ENCODE measurements around the gene UVSSA. TPM values are rescaled to one million over a fixed set of nuclear protein-coding genes. Genes with fewer than 3 reads are reported as not detected.

UVSSA gene
- total and polyA plus RNA-seq, 9 of the 15 experiments (the other 6 are each of a cell fraction or from before 2014, with no cell fraction given) = 0.21 to 14.6 (median 3.3) TPM

DNA sequence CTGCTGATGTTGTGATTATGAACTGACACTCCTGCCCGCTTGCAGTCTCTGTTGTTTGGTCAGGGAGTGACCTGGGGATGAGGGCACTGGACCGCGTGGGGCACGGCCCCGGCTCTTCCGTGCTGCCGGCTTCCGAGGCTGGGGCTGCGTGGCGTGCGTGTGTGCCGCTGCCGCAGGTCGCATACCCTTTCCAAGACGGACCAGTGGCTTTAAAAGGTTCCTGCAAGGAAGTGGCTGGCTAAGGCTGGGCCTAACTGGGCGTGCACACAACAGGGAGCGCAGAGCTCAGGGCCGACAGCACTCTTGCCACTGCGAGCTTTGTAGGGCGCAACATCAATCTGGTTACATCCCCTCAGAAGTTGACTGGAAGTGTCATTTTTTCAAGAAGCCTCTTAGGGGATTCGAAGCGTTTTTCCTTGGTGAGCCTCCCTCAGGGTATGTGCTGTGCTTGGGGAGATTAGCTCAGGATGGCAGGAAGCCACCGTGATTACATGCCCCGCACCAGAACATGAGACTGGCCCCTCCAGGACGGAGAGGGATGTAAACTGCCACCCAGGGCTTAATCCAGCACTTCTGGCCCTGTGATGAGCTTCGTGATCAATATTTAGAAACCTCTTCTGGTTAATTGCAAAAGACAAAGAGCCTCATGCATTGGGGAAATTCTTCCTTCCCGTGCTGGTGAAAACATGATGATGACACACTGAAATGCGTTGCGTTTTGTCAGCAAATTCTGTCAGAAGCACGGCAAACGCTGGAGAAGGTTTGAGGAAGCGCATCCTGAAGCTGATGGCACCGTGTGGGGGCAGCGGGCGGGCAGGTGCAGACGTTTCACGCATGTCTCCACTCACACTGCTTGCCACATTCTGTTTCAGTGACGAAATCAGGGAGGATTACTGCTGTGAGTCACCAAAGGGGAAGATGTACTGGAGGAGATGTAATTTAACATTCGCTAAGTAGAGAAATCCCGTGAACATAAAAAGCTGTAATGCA lies 46.2 kb upstream of the UVSSA start:
- H3K36me3 ChIP-seq (ENCODE audit: control insufficient read depth, insufficient read depth, low read length) = peaks cover 74% of the 10 kb centered on the region; the same call in 2 of the 3 replicates
- no peak for DNase-seq (ENCODE audit: extremely low read depth in 1 of 4, low spot score in 3 of 4)
- BruUV-seq (replicated peaks) = no TSS peak
- ATAC-seq = no peak
- FAIRE-seq = no peak
- peaks cover 89% of the 10 kb centered on the region for H3K79me2 ChIP-seq (ENCODE audit: control insufficient read depth, insufficient read depth, low read length)
- no peak overlapping the region for H3K4me3 ChIP-seq
- H3K4me1 ChIP-seq (replicated peaks in 1 of 2; ENCODE audit: control insufficient read depth in 2 of 2, insufficient read depth in 2 of 2, low read length in 2 of 2) = peaks cover 0 to 12% of the 10 kb centered on the region in 2 experiments; a peak in 4 of 5 replicates
- no peaks in the 10 kb centered on the region for H3K9me3 ChIP-seq (replicated peaks; ENCODE audit: control insufficient read depth, insufficient read depth, low read depth, low read length)
- in situ Hi-C loops (cut with MboI) = no loop called here
- no peak overlapping the region for H3K27ac ChIP-seq (ENCODE audit: extremely low read depth, low read depth, low read length)
- H3K27me3 ChIP-seq (ENCODE audit: control insufficient read depth in 2 of 2, insufficient read depth in 2 of 2, low read length in 2 of 2) = no peaks in the 10 kb centered on the region
- no peak overlapping the region for H3K4me2 ChIP-seq (ENCODE audit: insufficient read depth, low read length)
- POLR2A ChIA-PET = interaction anchor here (3.6 kb wide), 1 partner anchor 11 kb away, joined by 30 read pairs; the partner anchor contains the start of gene MAEA
- no peaks in the 10 kb centered on the region for H3K9me1 ChIP-seq (ENCODE audit: control insufficient read depth, insufficient read depth, low read length)
- WGBS (ENCODE audit: insufficient coverage, low coverage, missing lambda C conversion rate) = 93% methylated on average over 38 of the region's 40 CpGs
- no peaks in the 10 kb centered on the region; the same call in 1 of the 2 replicates for H4K20me1 ChIP-seq (replicated peaks; ENCODE audit: control insufficient read depth, insufficient read depth, low read length)
- H2AFZ ChIP-seq (ENCODE audit: low read depth, low read length) = no peak overlapping the region
- H3K9ac ChIP-seq (ENCODE audit: insufficient read depth in 1 of 2, low read depth in 2 of 2, low read length in 2 of 2) = 0 out of 4 replicates have a peak overlapping the region, but pooled peaks of 1 of the 2 experiments have one; percentile 12
- intact Hi-C loops (cut with micrococcal nuclease) = no loop called here
- CTCF ChIA-PET (ENCODE audit: low intra/inter-chr PET ratio) = no interaction called here
- TF ChIP-seq POLR2G (IDR thresholded peaks at IDR 0.05; ENCODE audit: low read depth, low read length) (peak; percentile 55; the same call in 1 of the 2 replicates), MXI1 (IDR thresholded peaks at IDR 0.05; ENCODE audit: low read depth, low read length) (no peak)

- no peaks in the 10 kb centered on the region for H3K9me1 ChIP-seq (ENCODE audit: control insufficient read depth, insufficient read depth, low read length)
- intact Hi-C loops (cut with micrococcal nuclease) = no loop called here
- TF ChIP-seq, protein P1, sequence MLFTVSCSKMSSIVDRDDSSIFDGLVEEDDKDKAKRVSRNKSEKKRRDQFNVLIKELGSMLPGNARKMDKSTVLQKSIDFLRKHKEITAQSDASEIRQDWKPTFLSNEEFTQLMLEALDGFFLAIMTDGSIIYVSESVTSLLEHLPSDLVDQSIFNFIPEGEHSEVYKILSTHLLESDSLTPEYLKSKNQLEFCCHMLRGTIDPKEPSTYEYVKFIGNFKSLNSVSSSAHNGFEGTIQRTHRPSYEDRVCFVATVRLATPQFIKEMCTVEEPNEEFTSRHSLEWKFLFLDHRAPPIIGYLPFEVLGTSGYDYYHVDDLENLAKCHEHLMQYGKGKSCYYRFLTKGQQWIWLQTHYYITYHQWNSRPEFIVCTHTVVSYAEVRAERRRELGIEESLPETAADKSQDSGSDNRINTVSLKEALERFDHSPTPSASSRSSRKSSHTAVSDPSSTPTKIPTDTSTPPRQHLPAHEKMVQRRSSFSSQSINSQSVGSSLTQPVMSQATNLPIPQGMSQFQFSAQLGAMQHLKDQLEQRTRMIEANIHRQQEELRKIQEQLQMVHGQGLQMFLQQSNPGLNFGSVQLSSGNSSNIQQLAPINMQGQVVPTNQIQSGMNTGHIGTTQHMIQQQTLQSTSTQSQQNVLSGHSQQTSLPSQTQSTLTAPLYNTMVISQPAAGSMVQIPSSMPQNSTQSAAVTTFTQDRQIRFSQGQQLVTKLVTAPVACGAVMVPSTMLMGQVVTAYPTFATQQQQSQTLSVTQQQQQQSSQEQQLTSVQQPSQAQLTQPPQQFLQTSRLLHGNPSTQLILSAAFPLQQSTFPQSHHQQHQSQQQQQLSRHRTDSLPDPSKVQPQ (CRISPR knock-in tag; IDR thresholded peaks at IDR 0.05; ENCODE audit: borderline replicate concordance) = no peak
- TF ChIP-seq, protein P2, sequence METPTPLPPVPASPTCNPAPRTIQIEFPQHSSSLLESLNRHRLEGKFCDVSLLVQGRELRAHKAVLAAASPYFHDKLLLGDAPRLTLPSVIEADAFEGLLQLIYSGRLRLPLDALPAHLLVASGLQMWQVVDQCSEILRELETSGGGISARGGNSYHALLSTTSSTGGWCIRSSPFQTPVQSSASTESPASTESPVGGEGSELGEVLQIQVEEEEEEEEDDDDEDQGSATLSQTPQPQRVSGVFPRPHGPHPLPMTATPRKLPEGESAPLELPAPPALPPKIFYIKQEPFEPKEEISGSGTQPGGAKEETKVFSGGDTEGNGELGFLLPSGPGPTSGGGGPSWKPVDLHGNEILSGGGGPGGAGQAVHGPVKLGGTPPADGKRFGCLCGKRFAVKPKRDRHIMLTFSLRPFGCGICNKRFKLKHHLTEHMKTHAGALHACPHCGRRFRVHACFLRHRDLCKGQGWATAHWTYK (CRISPR knock-in tag; IDR thresholded peaks at IDR 0.05) = no peak
- no peak; the same call in 1 of the 2 replicates for TF ChIP-seq ZNF12 (CRISPR knock-in tag; IDR thresholded peaks at IDR 0.05)
- TF ChIP-seq, protein P3, sequence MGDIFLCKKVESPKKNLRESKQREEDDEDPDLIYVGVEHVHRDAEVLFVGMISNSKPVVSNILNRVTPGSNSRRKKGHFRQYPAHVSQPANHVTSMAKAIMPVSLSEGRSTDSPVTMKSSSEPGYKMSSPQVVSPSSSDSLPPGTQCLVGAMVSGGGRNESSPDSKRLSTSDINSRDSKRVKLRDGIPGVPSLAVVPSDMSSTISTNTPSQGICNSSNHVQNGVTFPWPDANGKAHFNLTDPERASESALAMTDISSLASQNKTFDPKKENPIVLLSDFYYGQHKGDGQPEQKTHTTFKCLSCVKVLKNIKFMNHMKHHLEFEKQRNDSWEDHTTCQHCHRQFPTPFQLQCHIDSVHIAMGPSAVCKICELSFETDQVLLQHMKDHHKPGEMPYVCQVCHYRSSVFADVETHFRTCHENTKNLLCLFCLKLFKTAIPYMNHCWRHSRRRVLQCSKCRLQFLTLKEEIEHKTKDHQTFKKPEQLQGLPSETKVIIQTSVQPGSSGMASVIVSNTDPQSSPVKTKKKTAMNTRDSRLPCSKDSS (IDR thresholded peaks at IDR 0.05; ENCODE audit: low read depth, partially characterized antibody) = no peak
- no peak for TF ChIP-seq ZNF75A (CRISPR knock-in tag; IDR thresholded peaks at IDR 0.05)
- H3K9ac ChIP-seq (ENCODE audit: insufficient read depth in 1 of 2, low read depth in 2 of 2, low read length in 2 of 2) = no peak overlapping the region
- H3K27me3 ChIP-seq (ENCODE audit: control insufficient read depth in 2 of 2, insufficient read depth in 2 of 2, low read length in 2 of 2) = no peaks in the 10 kb centered on the region
- ChIA-PET CTCF (ENCODE audit: low intra/inter-chr PET ratio) (no interaction called here), POLR2A (no interaction called here)
- H2AFZ ChIP-seq (ENCODE audit: low read depth, low read length) = no peak overlapping the region
- H3K36me3 ChIP-seq (ENCODE audit: control insufficient read depth, insufficient read depth, low read length) = peaks cover 68% of the 10 kb centered on the region; the same call in 2 of the 3 replicates
- H4K20me1 ChIP-seq (replicated peaks; ENCODE audit: control insufficient read depth, insufficient read depth, low read length) = no peaks in the 10 kb centered on the region; the same call in 1 of the 2 replicates
- H3K4me2 ChIP-seq (ENCODE audit: insufficient read depth, low read length) = no peak overlapping the region
- H3K9me3 ChIP-seq (replicated peaks; ENCODE audit: control insufficient read depth, insufficient read depth, low read depth, low read length) = no peaks in the 10 kb centered on the region
- no TSS peak for BruUV-seq (replicated peaks)
- FAIRE-seq (no peak), DNase-seq (ENCODE audit: extremely low read depth in 1 of 4, low spot score in 3 of 4) (no peak), ATAC-seq (no peak)
- H3K79me2 ChIP-seq (ENCODE audit: control insufficient read depth, insufficient read depth, low read length) = peaks cover 93% of the 10 kb centered on the region
- H3K4me1 ChIP-seq (replicated peaks in 1 of 2; ENCODE audit: control insufficient read depth in 2 of 2, insufficient read depth in 2 of 2, low read length in 2 of 2) = peaks cover 0 to 13% of the 10 kb centered on the region in 2 experiments; a peak in 4 of 5 replicates
- H3K27ac ChIP-seq (ENCODE audit: extremely low read depth, low read depth, low read length) = no peak overlapping the region
- in situ Hi-C loops (cut with MboI) = no loop called here
- 30% methylated on average over 2 of the region's 4 CpGs for WGBS (ENCODE audit: insufficient coverage, low coverage, missing lambda C conversion rate)
- H3K4me3 ChIP-seq = no peak overlapping the region
Measured at GRCh38 chr4:1302159-1302558, 44.8 kb upstream of the UVSSA start.

All from K562 (cell line).